H1 (cell line): ENCODE data around the gene NRN1L. TPM values are rescaled to one million over a fixed set of nuclear protein-coding genes. Genes with fewer than 3 reads are reported as not detected.

Source experiments
- BCL11A ChIP-seq, 2 experiments: IDR thresholded peaks; one replicate each; pipeline ENCODE4 v1.6.1; 2011; ENCODE audit warnings: low read depth in 2 of 2, low read length in 2 of 2, mild to moderate bottlenecking in 2 of 2
- EZH2 ChIP-seq: fragments of 200-600 bp; sonication (generic); IDR thresholded peaks from 2 replicates; pipeline ENCODE4 v1.7.1; 2012; ENCODE audit warnings: low read depth, mild to moderate bottlenecking, moderate library complexity, low read length, inconsistent platforms; ENCODE audit not compliant: severe bottlenecking
- KDM1A ChIP-seq: fragments of 200-600, 300-600 bp; sonication (generic); IDR thresholded peaks from 2 replicates; pipeline ENCODE4 v1.7.1; 2016; ENCODE audit warnings: mild to moderate bottlenecking, low read length, borderline replicate concordance
- MAFK ChIP-seq: IDR thresholded peaks from 2 replicates; pipeline ENCODE4 v1.6.1; 2012; ENCODE audit warnings: low read depth, mild to moderate bottlenecking, improper control_type of control experiment, low read length
- polyA plus RNA-seq, 7 experiments: library from polyadenylated mRNA; depleted of rRNA in 3 of 7; stranded (reverse) in 5 of 7; unstranded in 2 of 7; fragments of >200 nt in 5 of 7; fragments of 200-250 nt in 2 of 7; gene quantifications; 1 replicate in 5 of 7; 2 replicates in 1 of 7; 4 replicates in 1 of 7; pipeline versions ENCODE4 v1.2.1 to v1.2.3, GENCODE V29; 2011 to 2013; ENCODE audit warnings: missing spikeins in 2 of 7, mixed read lengths in 2 of 7
- total RNA-seq: library from RNA; stranded (reverse); fragmentation: NEBNext Ultra II Directional; extraction: Animal tissue kit (Norgen Biotek cat#: 25700); gene quantifications from 2 replicates; pipeline ENCODE4 v1.2.1, GENCODE V29; 2021
- TF ChIP-seq, protein P1 (sequence below): fragments of 300-600 bp; sonication (generic); IDR thresholded peaks from 2 replicates; pipeline ENCODE4 v1.7.1; 2012; ENCODE audit warnings: low read length, moderate library complexity, mild to moderate bottlenecking, inconsistent platforms; ENCODE audit not compliant: insufficient replicate concordance

The NRN1L gene
- total and polyA plus RNA-seq, 2 of the 8 experiments (the other 6 are each of a cell fraction or from before 2014, with no cell fraction given), result 4.1 to 35.2 TPM

DNA sequence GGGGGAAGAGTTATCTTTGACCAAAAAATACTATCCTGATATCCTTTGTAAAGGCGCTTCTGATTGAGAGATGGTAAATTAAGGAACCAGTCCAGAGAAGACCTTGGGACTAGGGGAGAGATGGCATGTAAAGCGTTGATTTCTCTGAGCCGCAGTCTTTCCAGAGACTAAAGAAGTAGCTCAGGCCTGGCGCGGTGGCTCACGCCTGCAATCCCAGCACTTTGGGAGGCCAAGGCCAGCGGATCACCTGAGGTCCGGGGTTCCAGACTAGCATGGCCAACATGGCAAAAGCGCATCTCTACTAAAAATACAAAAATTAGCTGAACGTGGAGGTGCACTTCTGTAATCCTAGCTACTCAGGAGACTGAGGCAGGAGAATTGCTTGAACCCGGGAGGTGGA is 36.6 kb upstream of the NRN1L start (continued):
- TF ChIP-seq KDM1A (no peak), MAFK (no peak), BCL11A (IDR thresholded peaks at IDR 0.05; ENCODE audit: low read depth in 2 of 2, low read length in 2 of 2) (no peak), EZH2 (no peak)
- TF ChIP-seq, protein P1, sequence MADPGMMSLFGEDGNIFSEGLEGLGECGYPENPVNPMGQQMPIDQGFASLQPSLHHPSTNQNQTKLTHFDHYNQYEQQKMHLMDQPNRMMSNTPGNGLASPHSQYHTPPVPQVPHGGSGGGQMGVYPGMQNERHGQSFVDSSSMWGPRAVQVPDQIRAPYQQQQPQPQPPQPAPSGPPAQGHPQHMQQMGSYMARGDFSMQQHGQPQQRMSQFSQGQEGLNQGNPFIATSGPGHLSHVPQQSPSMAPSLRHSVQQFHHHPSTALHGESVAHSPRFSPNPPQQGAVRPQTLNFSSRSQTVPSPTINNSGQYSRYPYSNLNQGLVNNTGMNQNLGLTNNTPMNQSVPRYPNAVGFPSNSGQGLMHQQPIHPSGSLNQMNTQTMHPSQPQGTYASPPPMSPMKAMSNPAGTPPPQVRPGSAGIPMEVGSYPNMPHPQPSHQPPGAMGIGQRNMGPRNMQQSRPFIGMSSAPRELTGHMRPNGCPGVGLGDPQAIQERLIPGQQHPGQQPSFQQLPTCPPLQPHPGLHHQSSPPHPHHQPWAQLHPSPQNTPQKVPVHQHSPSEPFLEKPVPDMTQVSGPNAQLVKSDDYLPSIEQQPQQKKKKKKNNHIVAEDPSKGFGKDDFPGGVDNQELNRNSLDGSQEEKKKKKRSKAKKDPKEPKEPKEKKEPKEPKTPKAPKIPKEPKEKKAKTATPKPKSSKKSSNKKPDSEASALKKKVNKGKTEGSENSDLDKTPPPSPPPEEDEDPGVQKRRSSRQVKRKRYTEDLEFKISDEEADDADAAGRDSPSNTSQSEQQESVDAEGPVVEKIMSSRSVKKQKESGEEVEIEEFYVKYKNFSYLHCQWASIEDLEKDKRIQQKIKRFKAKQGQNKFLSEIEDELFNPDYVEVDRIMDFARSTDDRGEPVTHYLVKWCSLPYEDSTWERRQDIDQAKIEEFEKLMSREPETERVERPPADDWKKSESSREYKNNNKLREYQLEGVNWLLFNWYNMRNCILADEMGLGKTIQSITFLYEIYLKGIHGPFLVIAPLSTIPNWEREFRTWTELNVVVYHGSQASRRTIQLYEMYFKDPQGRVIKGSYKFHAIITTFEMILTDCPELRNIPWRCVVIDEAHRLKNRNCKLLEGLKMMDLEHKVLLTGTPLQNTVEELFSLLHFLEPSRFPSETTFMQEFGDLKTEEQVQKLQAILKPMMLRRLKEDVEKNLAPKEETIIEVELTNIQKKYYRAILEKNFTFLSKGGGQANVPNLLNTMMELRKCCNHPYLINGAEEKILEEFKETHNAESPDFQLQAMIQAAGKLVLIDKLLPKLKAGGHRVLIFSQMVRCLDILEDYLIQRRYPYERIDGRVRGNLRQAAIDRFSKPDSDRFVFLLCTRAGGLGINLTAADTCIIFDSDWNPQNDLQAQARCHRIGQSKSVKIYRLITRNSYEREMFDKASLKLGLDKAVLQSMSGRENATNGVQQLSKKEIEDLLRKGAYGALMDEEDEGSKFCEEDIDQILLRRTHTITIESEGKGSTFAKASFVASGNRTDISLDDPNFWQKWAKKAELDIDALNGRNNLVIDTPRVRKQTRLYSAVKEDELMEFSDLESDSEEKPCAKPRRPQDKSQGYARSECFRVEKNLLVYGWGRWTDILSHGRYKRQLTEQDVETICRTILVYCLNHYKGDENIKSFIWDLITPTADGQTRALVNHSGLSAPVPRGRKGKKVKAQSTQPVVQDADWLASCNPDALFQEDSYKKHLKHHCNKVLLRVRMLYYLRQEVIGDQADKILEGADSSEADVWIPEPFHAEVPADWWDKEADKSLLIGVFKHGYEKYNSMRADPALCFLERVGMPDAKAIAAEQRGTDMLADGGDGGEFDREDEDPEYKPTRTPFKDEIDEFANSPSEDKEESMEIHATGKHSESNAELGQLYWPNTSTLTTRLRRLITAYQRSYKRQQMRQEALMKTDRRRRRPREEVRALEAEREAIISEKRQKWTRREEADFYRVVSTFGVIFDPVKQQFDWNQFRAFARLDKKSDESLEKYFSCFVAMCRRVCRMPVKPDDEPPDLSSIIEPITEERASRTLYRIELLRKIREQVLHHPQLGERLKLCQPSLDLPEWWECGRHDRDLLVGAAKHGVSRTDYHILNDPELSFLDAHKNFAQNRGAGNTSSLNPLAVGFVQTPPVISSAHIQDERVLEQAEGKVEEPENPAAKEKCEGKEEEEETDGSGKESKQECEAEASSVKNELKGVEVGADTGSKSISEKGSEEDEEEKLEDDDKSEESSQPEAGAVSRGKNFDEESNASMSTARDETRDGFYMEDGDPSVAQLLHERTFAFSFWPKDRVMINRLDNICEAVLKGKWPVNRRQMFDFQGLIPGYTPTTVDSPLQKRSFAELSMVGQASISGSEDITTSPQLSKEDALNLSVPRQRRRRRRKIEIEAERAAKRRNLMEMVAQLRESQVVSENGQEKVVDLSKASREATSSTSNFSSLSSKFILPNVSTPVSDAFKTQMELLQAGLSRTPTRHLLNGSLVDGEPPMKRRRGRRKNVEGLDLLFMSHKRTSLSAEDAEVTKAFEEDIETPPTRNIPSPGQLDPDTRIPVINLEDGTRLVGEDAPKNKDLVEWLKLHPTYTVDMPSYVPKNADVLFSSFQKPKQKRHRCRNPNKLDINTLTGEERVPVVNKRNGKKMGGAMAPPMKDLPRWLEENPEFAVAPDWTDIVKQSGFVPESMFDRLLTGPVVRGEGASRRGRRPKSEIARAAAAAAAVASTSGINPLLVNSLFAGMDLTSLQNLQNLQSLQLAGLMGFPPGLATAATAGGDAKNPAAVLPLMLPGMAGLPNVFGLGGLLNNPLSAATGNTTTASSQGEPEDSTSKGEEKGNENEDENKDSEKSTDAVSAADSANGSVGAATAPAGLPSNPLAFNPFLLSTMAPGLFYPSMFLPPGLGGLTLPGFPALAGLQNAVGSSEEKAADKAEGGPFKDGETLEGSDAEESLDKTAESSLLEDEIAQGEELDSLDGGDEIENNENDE, result no peak
